GM11168 (cell line): ENCODE measurements around the gene ASCL5.

Experiments
- in situ Hi-C: fragments of 300-500 bp; cut with MboI; formaldehyde crosslinking; loops from one replicate; pipeline ENCODE4 v1.12.0; 2022; ENCODE audit warnings: low sequenced_read_pairs; ENCODE audit not compliant: unreplicated experiment

The ASCL5 gene

DNA sequence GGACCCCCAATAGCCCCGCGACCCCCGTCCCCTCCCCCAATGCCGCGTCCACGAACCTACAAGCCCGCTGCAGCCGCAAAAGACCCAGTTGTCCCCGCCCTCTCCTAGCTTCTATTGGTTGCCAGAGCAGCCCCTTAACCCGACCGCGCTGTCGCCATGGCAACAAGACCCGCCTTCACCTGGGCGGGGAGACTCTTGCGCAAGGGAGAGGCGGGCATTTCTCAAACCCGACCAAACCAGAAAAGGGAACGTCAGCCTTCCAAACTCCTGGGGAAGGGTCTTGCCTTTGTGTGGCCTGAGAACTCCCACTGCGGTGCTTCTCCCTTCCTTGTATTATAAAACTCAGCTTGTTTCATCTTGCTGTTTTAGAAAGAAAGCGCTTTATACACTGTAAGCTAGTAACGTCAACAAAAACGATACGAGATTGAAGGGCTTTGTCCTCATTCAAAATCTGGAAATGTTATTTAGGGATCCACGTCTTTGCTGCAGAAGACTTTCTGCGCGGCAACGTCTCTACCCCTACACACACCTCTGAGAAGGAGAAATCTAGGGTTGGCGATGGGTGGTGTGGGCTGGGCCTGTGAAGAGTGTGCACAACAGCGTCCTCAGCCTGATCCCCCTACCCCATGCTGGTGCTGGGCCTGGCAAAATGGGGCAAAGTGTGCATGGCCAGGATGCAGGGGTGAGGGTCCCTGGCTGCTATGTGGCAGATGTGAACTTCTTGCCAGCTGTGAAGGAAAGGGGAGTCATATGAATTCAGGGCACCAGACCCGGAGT, 27.6 kb upstream of the ASCL5 start, which contains the start of gene TMEM9:
TSS of gene TMEM9 (minus strand) at position 86 of the 777 bp plus-strand sequence. CDS start 551 bp downstream, outside the sequence.
- in situ Hi-C loops = no loop called here

DNA sequence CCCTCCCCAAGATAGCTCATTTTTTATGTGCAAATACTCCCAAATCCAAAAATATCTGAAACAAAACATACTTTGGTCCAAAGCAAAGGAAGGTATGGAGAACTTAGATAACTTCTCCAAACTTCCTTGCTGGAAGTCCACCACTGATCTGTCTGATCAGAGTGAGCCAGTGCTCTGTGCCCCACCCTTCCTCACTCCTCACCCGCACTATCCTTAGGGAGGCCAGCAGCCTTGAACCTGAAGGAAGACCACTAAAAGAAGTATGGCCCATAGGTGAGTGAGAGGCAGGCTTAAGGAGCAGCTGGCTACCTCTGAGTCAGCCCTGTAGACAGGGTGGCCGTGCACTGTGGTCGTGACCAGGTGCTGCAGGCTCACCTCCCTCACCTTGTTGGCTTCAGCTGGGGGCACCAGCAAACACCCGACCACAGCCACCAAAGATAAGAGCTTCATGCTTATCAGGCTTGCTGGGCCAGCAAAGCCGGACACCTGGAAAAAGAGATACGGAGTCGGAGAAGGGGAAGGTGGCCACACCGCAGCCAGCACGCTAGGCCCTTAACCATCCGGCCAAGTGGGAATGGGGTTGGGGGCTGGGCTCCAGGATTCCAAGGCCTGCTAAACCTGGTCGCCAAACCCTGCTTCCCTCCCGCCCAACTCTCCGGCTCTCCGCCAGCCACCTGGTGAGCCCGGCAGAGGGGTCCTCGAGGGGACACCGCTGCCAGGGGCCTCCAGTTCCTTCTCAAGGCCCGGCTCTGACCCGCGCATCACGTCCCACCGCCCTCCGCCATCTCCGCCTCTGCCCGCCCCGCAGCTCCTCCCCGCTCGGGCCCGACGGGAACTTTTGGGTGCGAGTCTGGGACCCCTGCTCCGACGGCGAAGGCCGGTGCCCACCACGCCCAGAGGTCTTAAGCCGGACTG, 26.7 kb upstream of the ASCL5 start:
- in situ Hi-C loops = no loop called here

DNA sequence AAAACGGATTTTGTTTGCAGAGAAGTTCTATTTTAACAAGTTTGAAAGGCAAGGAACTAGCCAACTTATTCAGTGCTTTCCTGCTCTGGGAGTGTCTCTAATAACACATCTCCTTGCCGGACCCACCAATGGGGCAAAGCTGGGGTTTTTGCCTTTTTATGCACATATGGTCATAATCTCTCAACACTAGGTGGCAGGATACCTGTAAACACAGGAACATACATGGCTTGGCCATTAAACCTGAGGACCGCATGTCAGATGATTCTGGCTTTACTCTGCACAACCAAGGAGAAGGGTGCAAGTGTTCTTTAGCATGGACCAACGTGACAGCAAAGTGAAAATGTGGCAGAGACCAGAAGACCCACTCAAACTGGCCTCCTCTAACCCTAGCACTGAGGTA, 22.4 kb upstream of the ASCL5 start:
- in situ Hi-C loops = no loop called here

DNA sequence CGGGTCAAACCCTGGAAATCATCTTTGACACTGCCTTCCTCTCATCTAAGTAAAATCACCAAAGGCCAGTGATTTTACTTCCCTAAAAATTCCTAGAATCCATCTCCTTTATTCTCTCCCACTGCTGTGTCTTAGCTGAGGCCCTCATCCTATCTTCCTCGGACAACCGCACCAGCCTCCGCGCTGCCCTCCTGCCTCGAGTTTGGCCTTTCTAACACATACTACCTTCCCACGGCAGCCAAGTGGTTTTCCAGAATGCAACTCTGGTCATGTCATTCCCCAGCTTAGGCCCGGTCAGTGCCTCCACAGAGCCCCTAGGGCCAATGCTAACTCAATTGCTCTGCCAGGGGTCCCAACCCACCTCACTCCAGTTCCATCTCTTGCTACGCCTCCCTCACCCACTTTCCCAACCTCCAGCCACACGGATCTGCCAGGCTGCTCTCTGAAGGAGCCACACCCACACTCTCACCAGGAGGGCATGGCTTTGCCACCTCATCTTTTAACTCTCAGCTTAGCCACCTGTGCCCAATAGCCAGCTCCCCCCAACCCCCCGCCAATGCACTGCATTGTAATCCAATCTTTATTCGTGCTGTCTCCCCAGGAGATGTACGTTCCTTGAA, 20.5 kb upstream of the ASCL5 start:
- in situ Hi-C loops = no loop called here

DNA sequence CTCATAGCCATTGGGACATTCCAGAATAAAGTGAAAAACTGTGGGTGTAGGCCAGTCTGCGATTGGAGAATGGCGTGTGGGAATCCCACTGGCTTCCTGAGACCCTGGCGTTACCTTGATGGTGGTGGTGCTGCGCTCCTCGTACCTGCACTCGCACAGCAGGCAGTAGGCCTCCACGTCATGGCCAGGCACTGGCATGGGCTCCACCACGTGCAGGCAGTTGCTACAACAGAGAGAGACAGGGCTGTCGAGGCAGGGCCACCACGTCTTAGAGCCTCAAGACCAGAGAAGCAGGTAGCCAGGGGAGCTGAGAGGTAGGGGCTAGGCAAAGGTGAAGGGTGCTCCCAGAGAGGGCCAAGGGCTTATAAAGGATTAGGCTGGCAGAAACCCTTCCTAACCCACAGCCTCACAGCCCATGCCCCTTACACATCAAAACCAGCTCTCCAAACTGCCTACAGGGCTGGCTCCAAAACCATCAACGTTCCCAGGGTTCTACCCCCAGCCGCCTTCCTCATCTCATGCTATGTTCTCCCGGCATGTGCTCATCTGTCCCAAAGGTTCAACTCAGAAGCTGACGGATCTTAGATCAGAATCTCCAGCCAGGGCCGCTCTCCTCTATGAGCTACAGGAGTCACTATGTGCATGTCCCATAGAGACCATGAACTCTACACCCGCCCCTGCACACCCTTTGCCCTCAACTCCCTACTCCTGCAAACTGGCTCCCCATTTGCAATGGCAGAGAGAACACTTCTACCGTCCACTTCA, 19.8 kb upstream of the ASCL5 start:
- in situ Hi-C loops = no loop called here

DNA sequence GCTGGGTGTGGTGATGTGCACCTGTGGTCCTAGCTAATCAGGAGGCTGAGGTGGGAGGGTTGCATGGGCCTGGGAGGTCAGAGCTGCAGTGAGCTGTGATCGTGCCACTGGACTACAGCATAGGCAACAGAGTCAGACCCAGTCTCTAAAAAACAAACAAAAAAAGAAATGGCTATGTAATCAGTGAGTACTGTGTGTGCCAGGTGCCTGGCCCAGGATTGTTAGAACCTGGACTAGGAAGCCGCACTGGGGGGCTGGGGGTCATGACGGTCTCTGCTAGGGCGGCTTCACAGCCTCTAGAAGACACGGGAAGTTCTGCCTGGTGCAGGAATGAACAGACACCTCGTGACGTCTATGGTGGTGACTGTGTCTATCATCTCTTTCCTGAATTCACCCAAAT, 18.8 kb upstream of the ASCL5 start:
- in situ Hi-C loops = no loop called here

DNA sequence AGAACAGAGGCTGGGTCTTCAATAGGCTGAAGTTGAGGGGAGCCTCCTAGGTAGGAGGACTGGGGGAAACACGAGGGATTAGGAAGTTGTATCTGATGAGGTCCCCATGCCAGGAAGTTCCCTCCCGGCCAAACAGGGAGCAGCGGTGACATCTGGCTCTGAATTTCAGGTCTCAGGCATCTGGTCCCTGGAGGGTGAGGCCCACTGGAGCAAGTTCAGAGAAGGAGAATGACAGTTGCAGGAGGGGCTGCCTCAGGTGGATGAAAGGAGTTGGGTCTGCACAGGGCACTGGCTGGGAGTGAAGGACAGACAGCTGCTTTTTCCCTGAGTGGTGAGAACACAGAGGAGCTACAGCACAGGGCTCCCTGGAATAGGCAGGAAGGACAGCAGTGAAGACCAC, 18.1 kb upstream of the ASCL5 start:
- in situ Hi-C loops = no loop called here

DNA sequence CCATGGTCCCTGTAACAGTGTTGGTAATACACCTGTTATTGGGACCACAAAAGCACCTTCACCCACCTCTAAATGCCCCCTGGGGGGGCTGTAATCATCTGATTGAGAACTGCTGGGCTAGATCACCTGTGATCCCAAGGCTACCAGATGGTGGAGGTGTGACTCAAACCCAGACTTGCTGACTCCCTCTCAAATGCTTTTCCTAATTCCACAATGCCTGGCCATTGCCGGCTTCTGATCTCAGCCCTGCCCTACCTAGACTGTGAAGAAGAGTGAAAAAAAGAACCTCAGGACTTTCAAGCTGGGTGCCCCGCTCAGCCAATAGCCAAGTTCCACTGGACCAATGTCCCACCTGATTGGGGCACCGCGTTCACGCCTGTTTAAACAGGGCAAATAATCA, 17.7 kb upstream of the ASCL5 start:
- in situ Hi-C loops = no loop called here

DNA sequence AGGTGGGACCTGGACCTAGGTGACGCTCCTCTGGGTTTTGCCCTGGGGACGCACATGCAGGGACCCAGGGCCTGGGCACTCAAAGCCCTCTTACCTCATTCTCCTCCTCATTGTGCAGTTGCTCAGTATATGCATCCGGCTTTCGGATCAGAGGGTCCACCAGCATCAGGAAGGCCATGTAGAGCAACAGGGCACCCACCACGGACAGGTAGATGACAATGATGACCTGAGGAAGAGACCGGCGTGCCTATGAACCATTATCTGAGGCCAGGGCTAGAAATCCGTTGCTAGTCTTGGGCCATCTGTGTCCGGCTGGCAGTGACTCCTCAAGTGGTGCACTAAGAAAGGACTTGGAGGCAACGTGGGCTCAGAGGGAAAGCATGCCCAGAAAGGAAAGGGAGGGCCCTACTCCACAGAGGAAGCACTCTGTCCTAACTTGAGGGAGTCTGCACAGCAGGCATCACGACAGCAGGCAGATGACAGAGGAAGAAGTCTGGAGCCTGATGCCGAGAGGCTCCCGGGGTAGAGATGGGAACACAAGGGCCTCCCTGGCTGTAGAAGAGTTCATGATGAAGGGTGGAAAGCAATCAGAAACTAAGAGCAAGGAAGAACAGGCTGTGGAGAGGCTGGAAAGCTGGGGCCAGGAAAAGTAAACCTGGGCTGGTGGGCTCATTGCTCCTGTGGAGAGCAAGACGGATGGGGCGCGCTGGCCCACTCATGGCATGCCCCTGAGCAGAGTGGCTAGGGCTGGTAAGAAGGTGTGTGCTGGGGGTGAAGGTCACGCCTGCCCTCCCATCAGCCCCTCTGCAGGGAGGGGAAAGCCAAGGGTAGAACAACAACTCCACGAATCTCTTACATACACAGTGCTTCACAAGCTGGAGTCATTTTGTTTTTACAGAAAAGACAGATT, 17.0 kb upstream of the ASCL5 start:
- in situ Hi-C loops = no loop called here

DNA sequence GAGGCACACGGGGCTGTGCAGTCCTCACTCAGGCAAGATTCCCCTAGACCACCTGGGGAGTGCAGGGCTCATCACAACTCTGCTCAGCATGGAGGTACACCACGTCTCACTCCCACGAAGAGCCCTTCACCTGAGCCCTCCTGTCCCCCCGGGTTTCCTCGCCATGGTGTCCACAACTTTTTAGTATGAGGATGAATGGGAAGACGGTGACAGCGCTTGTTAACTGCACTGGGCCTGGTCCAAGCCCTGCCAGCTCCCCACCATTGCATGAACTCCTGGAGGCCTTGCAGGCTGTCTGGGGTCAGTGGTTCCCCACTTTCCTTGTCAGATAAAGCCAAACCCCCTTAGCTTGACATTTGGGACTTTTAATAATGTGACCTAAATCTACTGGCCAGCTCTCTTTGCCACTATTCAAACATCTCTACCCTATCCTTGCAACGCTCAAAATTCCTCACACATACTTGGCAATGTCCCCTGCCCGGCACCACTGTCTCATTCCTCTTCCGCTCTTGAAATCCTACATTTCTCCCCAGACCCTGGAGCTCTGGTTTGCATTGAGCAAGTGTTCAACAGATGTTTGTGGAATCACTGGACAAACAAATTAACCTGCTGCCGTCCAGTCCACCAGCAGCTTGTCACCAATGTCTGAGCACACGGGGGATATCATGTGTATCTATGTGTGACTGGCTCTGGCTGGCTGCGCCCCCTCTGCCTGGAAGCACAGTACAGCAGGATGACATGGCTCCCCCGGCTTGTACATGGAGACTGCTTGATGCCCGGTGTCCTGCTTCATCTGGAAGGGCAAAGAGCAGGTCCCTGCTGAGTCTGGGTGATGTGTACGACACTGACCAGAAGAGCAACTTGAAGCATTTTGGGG, 16.1 kb upstream of the ASCL5 start:
- in situ Hi-C loops = no loop called here

DNA sequence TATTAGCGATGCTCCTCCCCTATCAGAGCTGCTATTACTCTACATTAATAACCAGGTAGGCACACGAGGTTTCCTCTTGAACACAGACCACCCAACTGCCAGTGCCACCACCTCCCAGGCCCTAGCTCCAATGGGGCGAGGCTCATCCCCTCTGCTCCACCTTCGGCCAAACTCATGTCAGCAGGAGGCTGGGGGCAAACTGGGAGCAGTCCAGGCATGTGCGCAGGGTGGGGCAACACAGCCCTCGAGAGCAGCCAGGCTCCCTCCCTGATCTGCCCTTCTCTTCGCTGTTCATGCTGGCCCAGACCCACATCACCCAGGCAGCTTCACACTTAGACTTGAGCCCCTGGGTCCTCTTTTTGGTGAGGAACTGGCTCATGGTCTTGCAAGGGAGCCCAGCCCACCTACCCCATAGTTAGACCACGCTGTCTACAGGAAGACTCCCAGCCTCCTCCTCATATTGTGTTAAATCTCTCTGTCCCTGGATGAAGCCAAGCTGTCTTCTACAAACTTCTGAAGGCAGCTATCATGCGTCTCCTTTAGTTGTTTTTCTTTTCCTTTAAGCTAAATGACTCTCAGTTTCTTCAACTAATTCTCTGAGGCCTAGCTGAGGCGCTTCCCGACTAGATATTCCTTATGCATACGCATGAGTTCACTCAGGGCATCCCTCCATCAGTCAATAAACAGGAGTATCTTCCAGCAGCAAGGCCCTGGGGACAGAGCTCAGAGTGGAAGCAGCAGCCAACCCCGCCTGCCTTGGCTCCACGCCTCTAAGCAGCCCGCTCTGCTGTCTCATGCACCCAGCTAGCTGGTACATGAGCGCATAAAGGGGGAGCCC, 15.2 kb upstream of the ASCL5 start:
- in situ Hi-C loops = no loop called here

DNA sequence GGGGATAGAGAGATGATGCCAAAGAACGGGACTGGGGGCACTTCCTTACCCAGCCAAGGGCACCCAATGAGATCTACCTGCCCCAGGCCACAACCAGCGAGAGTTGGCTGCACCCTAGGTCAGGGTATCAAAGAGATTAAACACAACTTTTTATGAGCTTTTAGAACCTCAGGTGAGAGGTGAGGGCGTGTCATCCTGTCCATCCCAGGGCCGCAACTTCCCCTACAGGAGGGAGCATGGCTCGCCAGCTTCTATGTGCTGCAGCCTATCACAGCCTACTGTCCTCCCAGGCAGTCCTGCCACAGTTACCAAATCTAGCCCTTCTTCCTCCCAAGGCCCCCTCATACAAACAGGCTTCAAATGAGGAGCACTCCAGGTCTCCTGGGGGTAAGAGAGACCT, 14.4 kb upstream of the ASCL5 start:
- in situ Hi-C loops = no loop called here

DNA sequence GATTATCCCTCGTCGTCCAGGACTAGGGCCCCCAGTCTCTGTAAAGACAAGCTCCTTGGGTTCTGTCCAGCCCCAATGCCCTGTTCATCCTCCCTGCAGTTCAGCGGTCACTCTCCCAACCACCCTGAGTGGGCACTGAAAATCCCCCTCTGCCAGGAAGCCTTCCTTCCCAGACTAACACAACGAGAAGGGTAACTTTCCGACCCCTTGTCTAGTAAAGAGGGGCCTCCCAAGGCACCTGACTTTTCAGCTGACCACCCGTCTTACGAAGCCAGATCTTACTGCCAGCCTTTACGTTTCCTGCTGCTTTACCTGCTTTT, 13.9 kb upstream of the ASCL5 start:
- in situ Hi-C loops = no loop called here

DNA sequence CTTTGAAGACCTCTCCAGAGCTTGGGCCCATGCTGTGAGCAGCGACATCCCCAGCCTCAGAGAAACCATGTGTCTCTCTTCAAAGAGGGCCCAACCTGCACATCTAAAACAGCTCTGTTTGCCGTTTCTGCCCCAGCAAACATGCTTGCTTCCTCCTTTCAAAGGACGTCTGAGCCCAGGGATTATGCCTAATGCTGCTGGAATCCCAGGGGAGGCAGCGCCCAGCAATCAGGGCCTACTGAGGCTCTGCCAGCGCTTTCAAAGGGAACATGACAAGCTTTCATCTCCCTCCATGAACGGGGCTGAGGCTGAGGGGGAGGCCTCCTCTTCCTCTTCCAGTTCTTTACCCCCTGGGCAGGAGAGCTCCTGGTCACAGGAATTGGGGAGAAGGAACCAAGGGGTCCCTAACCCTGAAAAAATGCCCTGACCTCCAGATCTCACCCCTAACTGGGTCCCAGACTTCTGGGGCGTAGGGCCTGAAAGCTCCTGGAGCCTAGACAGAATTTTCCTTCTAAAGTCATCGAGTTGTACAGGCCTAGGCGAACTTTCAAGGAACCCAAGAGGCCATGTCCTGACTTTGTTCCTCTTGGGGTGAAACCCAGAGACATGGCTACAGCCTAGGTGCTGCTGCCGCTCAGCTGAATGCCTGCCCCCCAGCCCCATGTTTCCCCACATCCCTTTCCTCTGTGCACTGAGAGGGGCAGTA, 13.4 kb upstream of the ASCL5 start:
- in situ Hi-C loops = no loop called here

DNA sequence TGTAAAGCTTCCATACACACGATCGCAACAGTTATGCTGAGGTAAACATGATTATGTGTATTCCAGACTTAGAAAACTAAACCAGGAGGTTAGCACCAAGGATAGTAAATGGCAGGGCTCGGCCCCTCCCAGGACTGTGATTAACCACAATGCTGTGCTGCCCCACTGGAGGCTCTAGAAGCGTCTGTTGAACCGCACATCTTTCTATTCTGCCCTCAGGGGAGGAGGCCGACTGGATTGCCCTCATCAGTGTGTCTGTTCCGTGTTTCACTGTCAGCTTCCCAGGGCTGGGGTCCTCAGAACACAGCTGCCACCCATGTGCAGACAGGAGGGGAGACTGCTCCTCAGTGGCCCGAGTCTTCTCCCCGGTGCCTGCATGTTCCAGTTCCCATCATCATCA, 12.8 kb upstream of the ASCL5 start:
- in situ Hi-C loops = no loop called here

DNA sequence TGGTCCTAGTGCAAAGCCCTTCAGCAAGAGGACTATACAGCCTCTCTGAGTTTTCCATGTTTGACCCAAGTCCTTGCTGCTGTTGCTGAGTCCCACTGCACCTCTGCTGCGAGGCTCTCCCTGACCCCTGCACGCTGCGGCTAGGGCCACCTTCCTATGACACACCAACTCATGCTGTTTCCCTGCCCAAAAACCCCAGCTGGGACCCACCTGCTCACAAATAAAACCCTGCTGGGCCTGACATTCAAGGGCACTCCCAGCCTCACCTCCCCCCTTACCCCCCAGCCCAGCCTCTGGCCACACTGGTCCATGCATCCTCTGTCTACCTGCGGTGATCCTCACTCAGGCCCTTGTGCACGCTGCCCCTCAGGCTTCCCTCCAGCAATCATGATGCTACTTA, 12.3 kb upstream of the ASCL5 start:
- in situ Hi-C loops = no loop called here

DNA sequence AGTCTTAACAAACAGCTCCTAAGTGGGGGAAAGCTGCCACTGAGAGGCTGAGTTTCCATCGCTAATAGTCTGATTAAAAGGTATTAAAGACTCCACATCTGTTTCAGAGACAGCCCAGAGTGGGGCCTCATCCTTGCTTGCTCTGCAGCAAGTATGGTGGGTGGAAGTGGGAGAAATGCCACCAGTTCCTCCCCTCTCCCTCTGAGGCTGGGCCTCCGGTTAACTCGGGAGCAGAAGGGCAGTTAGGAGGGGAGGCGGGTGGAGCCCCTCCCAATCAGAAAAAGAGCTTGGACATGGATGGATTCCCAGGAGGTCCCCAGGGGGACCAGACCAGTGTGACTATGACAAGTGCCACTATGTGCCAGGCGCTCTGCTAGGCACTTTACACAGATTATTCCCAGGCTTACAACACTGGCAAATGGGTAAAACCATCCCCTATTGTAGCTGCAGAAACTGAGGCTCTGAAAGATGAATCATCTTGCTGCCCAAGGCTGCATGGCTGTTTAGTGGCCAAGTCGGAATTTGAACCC, 11.4 kb upstream of the ASCL5 start:
- in situ Hi-C loops = no loop called here
